D341Med (cell line): ENCODE data around the gene EFCC1.

Experiments used
- DNase-seq: peaks from one replicate; pipeline ENCODE4 v3.0.0; 2012; ENCODE audit warnings: low spot score

Gene EFCC1

DNA sequence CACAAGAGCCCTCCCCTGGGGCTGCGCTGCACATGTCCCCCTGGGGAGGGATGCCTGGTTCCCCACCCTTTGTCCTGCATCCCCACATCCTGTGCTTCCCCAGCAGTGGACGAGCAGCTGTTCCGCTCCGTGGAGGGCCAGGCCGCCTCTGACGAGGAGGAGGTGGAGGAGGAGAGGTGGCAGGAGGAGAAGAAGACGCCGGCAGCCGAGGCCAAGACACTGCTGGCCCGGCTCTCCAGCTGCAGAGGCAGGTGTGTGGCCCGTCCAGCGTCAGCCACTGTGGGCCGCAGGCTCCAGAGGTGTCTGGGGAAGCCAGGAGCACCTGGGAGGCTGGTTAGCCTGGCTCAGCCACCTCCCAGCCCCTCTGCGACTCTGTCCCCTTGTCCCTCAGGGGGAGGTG is 31.6 kb downstream of the EFCC1 start:
- DNase-seq, result peak; percentile 18

DNA sequence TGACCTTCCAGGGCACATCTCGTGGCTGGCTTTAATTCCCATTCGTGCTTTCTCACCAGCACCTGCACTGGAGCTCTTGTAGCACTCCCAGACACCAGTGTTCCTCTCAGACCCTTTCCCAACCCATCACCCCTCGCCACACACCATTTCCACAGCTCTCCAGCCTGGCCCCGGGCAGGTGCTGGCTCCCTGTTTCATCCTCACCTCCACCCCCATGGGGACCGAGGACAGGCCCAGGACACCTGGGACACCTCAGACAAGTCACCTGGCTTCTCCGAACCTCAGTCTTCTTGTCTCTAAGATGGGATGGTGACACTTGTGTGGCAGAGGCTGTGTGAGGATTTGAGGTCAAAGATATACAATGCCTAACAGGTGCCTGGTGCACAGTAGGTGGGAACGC is 32.0 kb downstream of the EFCC1 start:
- DNase-seq, result peak; percentile 18

DNA sequence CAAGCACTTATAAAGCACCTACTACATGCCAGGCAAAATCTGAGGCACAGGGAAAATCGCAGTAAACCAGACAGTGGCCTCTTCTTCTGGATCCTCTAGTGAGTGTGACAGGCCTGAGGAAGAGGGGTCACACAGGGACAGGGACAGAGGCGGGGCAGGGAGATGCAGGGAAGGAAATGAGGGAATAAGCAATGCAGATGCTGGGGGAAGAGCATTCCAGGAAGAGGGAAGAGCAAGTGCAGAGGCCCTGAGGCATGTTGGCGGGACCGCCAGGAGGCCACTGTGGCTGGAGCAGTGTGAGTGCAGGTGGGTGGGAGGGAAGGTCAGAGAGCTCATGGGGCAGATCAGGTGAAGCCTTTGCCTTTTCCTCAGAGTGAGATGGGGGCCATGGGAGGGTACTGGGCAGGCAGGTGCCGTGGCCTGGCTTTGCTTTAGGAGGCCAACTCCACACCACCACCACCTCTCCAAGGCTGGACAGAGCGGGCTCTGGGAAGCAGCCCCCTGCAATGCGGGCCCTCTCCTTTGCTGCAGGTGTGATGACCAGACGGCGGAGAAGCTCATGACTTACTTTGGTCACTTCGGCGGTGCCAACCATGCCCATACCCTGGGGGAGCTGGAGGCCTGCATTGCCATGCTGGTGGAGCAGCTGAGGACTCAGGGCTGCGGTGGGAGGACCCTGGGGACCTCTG is 32.7 kb downstream of the EFCC1 start:
- peak; percentile 16 for DNase-seq

DNA sequence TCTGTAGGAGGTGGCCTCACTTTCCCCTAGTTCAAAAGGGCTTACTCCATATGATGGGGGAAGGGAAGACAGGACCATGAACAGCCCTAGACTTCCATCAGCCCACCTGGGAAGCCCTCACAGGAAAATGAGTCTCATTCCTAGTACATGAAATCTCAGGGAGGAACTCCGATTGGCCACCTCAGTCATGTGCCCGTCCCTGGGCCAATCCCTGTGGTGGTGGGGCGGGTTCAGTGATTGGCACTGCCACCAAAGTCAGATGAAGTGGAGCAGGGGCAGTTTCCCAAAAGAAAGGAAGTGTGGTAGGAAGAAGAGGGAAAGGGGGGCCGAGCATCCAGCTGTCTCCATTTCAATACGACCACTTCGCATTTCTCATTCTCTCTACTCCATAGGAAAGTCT is 33.5 kb downstream of the EFCC1 start:
- peak; percentile 46 for DNase-seq

DNA sequence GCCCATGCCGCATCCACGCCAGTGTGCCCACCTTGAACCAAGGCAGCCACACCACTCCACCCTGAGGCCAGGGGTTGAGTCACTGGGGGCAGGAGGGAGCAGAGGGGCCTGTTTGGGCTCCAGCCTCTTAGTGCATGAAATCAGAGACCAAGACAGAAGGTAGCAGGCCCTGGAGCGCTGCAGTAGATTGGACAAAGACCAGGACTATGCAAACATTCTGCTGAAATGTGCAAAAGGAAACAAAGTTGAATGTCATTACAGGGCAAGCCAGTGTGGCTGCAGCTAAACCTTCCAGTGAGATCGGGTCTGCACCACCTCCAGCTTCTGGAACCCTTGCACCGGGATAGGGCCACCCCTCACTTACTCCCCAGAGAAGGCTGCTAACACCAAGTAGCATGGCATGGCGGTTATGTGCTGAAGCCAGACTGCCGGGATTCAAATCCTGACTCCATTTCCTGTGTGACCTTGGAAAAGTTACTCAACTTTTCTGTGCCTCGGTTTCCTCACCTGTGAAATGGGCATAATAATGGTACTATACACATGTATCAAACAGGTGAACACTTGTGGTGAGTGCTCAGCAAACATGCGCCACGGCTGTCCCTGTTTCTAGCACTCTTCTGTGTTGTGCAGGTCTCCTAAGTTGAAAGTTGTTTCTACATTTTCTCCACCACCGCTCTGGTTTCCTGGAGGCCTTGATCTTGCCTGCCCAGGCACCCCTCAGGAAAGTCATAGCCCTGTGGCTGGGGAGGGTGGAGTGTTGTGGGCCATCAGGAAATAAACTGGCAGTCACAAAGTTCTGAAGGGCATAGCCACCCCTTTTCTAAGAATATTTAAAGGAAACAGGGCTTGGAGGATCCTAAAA is 34.5 kb downstream of the EFCC1 start:
- peak; percentile 13 for DNase-seq

DNA sequence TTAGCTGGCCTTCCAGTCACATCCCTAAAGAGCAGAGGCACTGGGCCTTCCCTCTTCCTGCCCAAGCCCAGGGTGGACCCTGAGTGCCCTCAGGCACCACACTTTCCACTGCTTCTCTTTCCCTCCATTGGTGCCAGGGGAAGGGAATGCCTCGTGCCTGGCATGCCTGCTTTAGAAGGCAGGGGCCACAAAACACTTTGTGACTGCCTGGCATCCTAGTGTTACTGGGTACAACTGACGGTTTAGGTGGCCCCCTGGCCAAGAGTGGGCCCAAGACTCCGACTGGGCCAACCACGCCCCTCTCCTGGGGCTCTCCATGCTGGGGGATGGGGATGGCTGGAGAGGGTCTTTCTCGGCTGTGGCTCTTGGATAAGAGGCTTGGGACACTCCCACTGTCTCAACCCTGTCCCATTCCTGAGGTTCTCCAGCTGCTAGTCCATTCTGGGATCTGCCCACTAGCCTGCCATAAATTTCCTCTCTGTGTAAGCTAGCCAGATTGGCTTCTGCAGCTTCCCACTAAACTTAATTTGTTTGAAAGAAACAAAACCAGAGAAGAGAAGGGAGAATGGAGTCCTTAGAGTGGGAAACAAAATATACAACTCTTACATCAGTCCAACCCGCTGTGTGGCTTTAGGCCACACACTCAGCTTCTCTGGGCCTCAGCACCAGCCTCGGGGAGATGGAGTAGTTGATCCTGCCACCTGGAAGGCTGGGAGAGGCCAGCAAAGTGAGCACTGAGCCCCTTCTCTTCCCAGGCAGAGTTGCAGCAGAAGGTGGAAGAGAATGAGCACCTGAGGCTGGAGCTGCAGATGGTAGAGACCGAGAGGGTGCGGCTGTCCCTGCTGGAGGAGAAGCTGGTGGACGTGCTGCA is 35.4 kb downstream of the EFCC1 start:
- DNase-seq, result peak; percentile 23

DNA sequence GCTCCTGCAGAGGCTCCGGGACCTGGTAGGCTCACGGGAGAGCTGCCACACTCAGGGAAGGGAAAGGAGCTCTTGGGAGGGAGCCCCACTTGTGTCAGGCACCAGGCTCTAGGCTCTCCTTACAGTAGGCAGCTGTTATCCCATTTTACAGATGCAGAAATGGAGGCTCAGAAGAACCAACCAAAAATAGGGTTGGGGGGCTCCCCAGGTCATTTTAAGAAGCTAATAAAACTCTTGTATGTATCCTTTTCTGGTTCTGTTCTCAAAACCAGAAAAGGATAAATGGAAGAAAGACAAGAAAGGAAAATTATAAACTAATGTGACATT is 36.0 kb downstream of the EFCC1 start:
- no peak for DNase-seq

DNA sequence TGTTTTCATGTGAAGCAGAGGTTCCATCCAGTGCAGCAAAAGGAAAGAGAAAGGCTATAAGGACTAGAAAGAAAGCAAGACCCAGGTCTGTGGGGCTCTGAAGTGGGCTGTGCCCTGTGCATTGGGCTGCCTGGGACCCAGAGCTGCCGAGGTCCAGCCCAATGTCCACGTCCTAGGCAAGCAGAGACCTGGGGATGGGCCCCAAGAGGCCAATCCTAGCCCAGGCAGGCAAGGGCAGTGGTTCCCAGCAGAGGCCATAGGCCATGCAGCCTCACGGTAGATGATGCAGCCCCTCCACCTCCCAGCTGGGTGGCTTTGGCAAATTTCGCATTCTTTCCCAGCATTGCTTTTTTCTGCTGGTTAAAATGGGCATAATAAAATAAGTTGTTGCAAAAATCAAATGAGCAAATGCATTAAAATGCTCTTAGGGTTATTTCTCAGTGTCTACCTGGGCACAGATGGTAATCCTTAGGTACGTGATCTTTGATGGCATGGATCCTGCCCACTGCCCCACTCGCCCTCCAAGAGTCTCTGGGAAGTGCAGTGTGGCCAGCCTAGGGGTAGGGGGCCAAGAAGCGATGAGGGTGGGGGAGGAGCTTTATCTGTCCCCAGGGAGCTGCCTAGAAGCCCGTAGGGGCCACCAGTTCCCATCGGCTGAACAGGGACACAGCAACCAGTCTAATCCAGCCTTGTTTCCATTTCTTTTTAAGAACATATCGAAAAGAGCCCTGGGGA is 37.2 kb downstream of the EFCC1 start:
- DNase-seq, result peak; percentile 29

DNA sequence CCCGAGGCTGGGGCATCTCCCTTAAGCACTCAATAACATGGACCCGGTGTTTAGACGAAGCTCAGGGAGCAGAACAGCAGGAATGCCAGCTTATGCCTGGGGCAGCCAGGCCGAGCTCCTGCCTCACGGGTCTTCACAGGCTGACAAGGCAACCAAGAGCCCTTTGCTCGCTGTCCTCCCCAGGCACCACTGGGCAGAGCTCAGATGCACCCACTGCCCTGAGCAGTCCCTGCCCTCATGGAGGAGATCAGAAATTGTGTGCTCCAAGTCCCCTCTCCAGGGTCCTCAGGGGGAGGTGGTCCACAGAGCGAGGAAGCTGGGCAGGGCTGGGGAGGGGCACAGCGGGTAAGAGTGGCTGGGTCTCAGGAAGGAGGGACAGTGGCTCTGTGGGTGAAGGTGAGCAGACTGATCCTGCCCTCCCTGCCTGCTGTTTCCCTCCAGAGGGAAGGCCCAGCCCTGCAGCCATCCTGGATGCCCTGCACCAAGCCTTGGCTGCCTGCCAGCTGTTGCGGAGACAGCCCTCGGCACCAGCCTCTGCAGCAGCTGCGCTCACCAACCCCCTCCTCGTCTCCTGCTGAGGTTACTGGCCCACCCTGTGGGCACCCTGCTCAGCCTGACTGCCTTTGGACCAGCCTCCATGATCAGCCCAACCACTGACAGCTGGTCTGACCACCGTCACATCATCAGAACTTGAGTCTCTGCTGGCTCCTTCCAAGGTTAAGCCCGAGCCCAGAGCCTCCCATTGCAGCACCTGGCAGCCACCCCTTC is 38.4 kb downstream of the EFCC1 start:
- DNase-seq, result peak; percentile 56

DNA sequence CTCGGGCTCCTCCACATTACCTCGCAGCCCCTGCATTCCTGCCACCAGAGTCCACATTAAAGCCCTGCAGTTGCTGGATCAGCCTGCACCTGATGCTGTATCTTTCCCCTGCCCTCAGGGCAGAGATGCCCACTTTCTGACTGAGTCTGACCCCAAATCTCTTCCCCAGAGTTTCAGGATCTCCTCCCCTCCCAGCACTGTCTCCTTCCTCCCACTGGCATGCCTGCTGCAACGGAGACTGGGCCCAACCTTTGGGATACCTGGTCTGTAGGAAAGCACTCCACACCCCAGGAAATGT is 38.9 kb downstream of the EFCC1 start:
- no peak for DNase-seq

DNA sequence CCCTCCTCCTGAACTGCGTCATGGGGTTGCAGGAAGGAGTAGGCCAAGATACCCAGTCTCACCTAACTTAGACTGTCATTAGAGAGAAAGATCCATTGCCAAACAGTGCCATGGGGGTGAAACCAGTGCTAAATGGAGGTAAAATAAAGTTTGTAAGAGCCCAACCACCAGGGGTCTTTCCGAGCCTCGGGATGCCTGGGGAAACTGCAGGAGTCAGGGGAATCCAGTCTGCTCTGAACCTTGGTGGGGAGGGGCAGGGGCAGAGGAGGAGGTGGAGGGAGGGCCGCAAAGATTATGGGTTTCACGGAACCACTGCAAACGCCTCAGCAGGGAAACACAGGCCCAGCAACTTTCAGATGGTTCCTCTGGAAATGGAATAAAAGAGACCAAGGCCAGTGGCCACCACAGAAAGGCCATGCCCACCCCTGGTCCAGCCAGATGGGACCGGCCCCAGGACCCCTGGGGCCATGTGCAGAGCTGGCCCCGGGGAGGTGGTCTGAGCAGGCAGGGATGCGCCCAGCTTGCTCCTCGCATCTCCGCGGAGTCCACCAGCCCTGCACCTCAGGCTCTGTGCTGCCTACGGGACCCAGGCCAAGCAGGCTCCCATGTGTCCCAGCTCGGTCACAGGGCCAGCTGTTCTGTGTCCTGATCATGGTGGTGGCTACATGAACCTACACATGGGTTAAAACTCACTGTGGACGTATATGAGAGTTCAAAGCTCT is 39.6 kb downstream of the EFCC1 start:
- peak; percentile 28 for DNase-seq

DNA sequence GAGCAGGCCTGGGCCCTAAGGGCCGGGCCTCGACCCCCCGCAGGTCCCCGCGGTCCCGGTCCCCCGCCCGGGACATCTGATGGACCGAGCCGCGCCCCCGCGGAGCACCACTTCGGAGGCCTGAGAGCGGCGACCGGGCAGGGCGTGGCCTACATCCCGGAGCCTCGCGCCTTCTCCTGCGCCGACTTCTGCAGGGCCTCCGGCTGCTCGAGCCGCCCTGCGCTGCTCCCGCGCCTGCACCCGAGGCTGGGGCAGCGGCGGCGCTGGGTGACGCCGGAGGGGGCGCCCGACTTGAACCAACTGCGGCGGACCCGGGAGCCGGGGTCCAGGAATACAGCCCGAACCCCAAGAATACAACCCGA is 44.6 kb downstream of the EFCC1 start:
- DNase-seq, result peak; percentile 42

DNA sequence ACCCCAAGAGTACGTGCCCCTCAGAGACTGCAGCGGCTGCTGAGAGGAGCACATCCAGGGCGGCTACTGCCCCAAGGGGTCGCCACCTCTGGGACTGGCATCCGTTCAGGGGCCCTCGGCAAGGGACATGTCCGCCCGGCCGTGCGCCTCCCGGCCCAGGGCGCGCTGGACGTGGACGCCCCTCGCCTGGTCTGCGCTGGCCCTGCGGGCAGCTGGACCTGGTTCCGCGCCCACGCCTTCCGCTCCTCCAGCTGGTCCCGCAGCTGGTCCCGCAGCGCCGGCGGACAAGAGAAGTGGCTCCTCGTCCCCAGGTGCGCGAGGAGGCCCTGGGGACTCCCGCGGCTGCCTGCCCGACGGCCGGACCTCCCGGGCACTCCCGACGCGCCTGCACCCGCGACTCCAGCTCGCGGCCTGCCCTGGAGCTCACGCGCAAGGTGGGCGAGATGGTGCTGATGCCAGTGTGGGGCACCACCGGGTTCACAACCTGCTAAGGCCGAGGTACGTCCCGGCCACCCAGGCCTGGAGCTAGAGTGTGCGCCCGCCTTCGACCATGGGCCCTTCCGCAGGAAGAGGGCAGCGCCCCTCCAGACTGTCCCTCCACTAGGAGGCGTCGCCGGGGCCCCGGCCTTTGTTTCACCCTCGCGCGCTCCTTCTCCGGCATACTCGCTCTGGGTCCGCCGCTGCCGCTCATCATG is 45.1 kb downstream of the EFCC1 start:
- peak; percentile 39 for DNase-seq

DNA sequence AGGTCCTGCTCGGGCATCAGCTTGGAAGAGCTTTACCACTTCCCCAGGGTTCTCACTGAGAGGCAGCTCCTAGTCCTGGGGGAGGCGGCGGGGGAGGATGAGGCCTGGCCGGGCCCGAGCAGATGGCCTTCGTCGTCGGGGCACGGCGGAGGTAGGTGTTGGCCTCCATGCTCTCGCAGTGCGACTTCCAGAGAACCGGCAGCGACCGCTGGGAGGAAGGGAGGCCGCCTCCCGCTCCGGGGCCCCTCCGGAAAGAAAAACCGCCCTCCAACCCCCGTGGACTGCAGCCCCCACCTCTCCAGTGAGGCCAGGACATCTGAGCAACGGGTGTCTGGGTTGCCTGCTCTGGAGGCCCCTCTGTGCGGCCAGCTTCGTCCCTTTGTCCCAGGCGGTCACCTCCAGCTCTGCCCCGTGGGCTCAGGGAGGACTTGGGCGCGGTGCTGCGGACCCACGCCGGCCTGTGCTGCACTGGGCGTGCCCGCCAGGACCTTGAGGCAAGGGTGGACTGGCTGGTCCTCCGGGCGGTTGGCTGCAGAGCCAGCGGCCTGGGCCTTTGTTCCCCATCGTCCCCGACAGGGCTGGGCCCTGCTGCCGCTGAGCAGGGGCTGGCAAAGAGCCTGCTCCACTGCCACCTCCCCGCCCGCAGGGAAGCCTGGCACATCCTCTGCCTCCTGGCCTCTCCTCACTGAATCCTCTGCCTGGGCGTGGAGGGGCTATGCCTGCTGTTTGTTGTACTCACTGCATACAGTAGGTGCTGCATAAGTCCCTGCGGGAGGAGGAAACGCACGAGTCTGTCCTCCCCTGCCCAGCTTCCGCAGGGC is 45.8 kb downstream of the EFCC1 start:
- DNase-seq, result peak; percentile 28

DNA sequence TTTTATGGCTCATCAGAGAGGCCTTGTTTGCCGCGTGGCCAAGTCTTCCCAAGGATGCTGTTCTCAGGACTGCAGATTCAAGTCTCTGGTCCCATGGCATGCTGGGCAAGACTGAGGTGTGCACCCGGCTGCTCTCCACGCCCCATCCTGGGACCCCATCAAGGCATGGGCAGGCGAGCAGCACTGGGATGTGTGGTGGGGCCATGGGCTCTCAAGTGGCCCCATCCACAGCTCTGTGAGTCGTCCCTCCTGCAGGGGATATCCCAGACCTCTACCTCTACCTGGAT is 46.4 kb downstream of the EFCC1 start:
- DNase-seq, result peak; percentile 20

DNA sequence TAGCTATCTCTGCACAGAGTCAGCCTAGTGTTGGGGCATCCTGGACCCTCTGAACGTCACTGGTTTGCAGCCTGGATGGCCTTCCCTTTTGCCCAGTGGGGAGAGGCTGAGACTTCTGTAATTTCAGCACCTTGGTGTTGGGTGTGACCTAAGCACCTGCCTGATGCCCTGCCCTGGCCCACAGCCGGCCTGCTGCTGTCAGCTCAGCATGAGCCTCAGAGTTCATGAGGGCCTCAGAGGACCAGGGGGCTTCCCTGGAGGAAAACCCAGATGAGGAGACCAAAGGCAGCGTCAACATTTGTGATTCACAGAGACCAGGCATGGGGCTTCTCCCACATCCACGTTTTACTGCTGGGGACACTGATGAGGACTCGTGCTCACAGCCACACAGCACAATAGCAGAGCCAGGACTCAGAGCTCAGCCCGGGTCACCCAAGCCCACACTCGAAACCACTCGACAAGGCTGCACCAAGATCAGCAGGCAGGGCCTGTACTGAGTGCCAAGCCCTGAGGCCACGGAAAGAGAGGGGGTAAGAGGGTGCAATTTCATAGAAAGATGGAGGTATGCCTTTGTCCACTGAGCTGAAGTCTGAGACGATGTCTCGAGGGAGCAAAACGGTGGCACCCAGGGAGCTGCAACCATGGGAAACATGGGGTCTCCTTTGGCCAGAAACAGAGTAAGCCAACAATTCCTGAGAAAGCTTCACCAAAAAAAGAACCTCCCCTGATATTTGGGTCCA is 49.6 kb downstream of the EFCC1 start:
- peak; percentile 17 for DNase-seq

DNA sequence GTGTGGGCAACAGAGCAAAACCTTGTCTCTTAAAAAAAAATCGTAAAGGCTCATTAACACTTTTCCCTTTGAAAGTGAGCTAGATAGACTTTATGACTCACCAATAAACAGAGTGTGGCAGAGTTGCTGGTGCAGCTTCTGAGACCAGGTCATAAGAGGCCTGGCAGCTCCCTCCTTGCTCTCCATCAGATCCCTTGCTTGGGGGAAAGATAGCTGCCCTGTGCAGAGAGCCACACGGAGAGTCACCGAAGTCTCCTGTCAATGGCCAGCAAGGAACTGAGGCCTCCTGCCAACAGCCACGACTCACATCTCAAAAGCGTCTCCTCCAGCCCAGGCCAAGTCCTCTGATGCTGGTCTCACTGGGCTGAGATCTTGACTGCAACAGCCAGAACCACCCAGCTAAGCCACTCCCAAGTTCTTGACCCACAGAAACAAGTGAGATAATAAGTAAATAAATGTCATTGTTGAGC is 50.8 kb downstream of the EFCC1 start:
- DNase-seq, result no peak

DNA sequence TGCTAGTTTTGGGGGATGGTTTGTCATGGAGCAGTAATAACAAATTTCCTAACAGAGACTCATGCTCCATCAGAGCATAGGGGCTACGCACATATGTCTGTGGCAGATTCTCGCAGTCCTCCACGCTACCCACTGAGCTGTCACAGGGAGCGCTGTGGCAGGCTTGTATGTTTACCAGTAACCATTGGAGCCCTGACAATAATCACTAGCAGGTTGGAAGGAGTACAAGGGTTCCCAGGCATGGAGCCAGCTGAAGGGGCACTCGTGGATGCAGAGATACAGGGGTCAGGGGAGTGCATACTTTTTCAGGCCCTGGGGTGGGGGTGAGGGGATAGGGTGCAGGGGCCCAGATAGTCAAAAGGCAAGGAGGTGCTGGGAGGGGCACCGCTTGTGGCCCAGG is 51.6 kb downstream of the EFCC1 start:
- no peak for DNase-seq

DNA sequence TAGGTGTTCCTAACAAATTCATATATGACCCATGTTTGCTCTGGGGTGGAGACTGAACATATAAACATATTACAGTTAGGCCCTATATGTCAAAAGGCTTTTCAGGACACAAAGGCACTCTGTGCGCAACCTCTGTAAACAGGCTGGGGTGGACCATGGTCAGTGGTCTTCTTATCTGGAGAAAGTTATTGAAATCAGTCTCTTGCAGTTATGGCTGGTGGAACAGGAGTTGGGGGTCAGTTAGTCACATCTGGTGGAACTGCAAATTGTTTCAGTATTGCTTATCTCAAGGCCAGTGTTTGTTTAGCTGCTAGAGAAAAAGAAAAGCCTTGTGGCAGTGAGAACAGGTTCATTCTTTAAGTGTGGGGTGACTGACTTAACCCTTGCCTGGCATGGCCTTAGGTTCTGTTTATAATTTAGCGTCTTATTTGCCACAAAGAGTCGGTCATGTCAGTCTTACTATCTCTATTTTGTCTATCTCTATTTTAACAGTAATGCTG is 53.6 kb downstream of the EFCC1 start:
- DNase-seq, result no peak
